Gastrocnemius medialis (tissue), 4 donors: ENCODE measurements around the gene SLC10A3. TPM values are rescaled to one million over a fixed set of nuclear protein-coding genes. Genes with fewer than 3 reads are reported as not detected.
A peak's percentile ranks its signal among the peaks of the same experiment; 100 is the strongest.

ENCODE experiments used
- ATAC-seq, 2 donors: fragments of 150-250 bp; one replicate each; pipeline ENCODE4 v1.9.1; 2016
- DNase-seq, 2 donors: peaks; one replicate each; pipeline ENCODE4 v3.0.0-alpha.2; 2019
- H3K27ac ChIP-seq, 4 donors: fragments of 200-600 bp; sonication (generic); 1 replicate in 1 of 4; 2 replicates in 3 of 4; pipeline ENCODE4 v1.5.1; 2016 to 2018; ENCODE audit warnings: mild to moderate bottlenecking in 2 of 4, moderate library complexity in 1 of 4
- H3K27me3 ChIP-seq, 3 donors: fragments of 200-600 bp; sonication (generic) in 2 of 3; 1 replicate in 1 of 3; 2 replicates in 2 of 3; pipeline versions ENCODE4 v1.5.1 to v1.6.0; 2016 to 2019; ENCODE audit warnings: mild to moderate bottlenecking in 1 of 3, moderate library complexity in 1 of 3
- H3K36me3 ChIP-seq, 2 donors: fragments of 200-600 bp; sonication (generic) in 1 of 2; one replicate each; pipeline ENCODE4 v1.5.1; 2017 to 2018
- H3K4me1 ChIP-seq, 2 donors: fragments of 200-600 bp; sonication (generic) in 1 of 2; one replicate each; pipeline ENCODE4 v1.5.1; 2016 to 2017; ENCODE audit warnings: mild to moderate bottlenecking in 2 of 2
- H3K4me3 ChIP-seq, 4 donors: fragments of 200-600 bp; sonication (generic) in 3 of 4; 1 replicate in 1 of 4; 2 replicates in 3 of 4; pipeline ENCODE4 v1.5.1; 2016 to 2019; ENCODE audit warnings: mild to moderate bottlenecking in 2 of 4
- H3K9me3 ChIP-seq, 3 donors: fragments of 200-600 bp; sonication (generic) in 2 of 3; 1 replicate in 1 of 3; 2 replicates in 2 of 3; pipeline ENCODE4 v1.5.1; 2016 to 2019
- CTCF ChIP-seq, 5 experiments: fragments of 450-650 bp in 3 of 5; fragments of 200-600 bp in 2 of 5; sonication (generic) in 2 of 5; IDR thresholded peaks in 4 of 5; conservative IDR thresholded peaks in 1 of 5; 1 replicate in 4 of 5; 2 replicates in 1 of 5; pipeline ENCODE4 v1.5.1; 2016 to 2019; ENCODE audit warnings: antibody characterized with exemption in 5 of 5, mild to moderate bottlenecking in 3 of 5, moderate library complexity in 3 of 5
- POLR2A ChIP-seq, 2 donors: fragments of 450-650 bp; IDR thresholded peaks; one replicate each; pipeline ENCODE4 v1.6.1; 2017; ENCODE audit warnings: antibody characterized with exemption in 2 of 2, mild to moderate bottlenecking in 2 of 2, moderate library complexity in 2 of 2
- in situ Hi-C, 4 donors: fragments of 200-750 bp; cut with MboI; loops; one replicate each; pipeline versions ENCODE4 v1.15.0 to v1.8.0; 2017; ENCODE audit warnings: low sequenced_read_pairs in 4 of 4
- intact Hi-C: fragments of 100-400 bp; cut with DNase I; formaldehyde crosslinking; loops from one replicate; pipeline ENCODE4 v1.15.1; 2023; ENCODE audit warnings: low total_unique reads
- total RNA-seq, 4 donors: library from RNA; depleted of rRNA; stranded (reverse); fragments of >200 nt; gene quantifications; one replicate each; pipeline versions ENCODE4 v1.1.0 to v1.2.3, GENCODE V29; 2016

Gene SLC10A3
- total RNA-seq, 4 donors from 2014 or later: 11.8 to 33.3 (median 21.0) TPM

DNA sequence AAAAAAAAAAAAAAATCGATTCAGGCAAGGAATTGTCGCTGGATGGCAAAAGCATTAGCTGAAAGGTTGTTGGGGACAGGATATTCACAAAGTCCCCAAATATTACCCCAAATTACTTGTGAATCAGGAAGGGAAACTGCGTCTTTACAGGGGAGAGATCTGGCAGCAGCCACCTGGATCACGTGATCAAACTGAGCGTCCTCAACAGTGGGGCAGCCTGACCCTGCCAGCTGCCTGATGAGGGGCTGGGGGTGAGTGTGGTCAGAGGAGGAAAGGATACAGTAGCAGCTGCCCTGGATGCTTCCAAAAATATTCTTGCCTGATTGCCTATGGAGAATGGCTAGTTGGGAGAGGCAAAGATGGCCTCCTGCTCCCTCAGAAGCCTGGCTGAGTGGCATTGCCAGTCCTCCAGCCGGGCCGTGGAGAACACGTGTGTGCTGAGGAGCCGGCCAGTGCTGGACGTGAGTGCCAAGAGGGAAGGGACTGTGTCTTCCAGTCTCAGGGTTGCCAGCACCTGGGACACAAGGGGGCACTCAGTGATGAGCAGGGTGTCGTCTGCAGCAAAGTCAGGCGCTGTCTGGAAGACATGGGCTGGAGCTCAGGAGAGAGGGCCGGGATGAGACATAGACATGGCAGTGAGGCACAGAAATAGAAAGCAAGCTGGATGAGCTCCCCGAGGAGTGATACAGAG is 8.4 kb downstream of the SLC10A3 start:
- H3K27ac ChIP-seq: peak overlapping the region in 3 of 4 donors; percentile 50 to 91 (median 57)
- DNase-seq (no peak), ATAC-seq (no peak)
- no peaks in the 10 kb centered on the region for H3K27me3 ChIP-seq
- intact Hi-C loops (no loop called here), in situ Hi-C loops (no loop called here)
- no peak overlapping the region for H3K4me3 ChIP-seq
- peaks cover 17 to 31% of the 10 kb centered on the region in 2 donors for H3K4me1 ChIP-seq
- TF ChIP-seq POLR2A (IDR thresholded peaks at IDR 0.05) (no peak), CTCF (IDR thresholded peaks at IDR 0.05 in 4 of 5, conservative IDR thresholded peaks at IDR 0.05 in 1 of 5) (no peak)
- no peaks in the 10 kb centered on the region for H3K36me3 ChIP-seq
- H3K9me3 ChIP-seq: no peaks in the 10 kb centered on the region

DNA sequence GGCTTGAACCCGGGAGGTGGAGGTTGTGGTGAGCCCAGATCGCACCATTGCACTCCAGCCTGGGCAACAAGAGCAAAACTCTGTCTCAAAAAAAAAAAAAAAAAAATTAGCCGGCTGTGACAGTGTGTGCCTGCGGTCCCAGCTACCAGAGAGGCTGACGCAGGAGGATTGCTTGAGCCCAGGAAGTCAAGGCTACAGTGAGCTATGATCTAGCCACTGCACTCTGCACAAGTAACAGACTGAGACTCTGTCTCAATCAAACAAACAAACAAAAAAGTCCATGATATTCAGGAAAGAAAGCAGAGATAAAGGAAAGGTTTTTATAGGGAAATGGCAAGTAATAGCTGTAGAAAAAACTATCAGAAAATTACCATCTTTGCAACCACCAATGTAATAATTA is 9.2 kb downstream of the SLC10A3 start:
- Histone ChIP-seq H3K27me3 (no peaks in the 10 kb centered on the region), H3K4me3 (no peak overlapping the region), H3K4me1 (peaks cover 17 to 27% of the 10 kb centered on the region in 2 donors), H3K9me3 (no peaks in the 10 kb centered on the region), H3K36me3 (no peaks in the 10 kb centered on the region), H3K27ac (peak overlapping the region in 1 of 4 donors; percentile 57)
- in situ Hi-C loops: no loop called here
- TF ChIP-seq POLR2A (IDR thresholded peaks at IDR 0.05) (no peak), CTCF (IDR thresholded peaks at IDR 0.05 in 4 of 5, conservative IDR thresholded peaks at IDR 0.05 in 1 of 5) (no peak)
- intact Hi-C loops: no loop called here
- ATAC-seq: no peak
- DNase-seq: no peak

DNA sequence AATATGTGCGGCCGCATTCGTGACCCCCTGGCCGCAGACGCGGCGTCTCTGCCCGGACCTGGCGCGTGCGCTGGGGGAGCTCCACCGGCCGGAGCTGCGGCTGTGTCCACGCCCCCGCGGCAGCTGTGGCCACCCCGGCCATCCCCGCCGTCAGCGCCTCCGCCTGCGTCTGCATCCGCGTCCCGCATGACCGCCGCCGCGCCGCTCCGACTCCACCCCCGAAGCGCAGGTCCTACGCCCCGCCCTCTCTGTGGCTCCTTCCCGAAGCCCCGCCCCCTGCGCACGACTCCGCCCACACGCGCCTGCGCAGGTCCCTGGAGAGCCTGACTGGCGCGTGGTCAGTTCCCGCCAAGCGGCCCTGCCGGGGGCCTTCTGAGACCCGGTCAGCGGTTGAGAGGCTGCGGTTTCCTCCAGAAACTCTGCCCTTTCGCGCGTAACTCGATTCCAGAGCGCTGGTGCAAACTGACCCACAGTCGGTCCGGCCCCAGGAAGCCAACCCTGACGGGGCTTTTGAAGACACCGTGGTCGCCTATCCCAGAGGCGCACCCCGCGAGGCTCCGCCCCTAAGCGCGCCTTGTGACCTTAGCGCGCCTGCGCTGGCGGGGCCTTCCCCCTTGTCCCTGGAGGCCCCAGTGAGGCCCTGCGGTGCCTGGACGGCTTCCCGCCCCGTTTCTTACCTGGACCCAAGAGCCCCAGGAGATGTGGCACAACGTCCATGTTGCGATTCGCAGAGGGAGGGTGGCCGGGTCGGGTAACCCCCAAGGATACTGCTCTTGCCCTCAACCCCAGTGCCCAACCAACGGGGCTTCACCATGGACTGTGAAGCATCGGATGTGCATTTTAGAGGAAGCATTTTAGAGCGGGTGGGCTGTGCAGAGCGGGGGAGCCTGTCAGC is 11.5 kb downstream of the SLC10A3 start, which contains the start of gene LAGE3:
Gene LAGE3, minus strand, starts transcription at position 554 of the 895 bp plus-strand sequence. Its CDS starts 366 bp downstream, at position 188.
- H3K27ac ChIP-seq: peak within 1 kb of the TSS; percentile 88 to 94 (median 92)
- H3K9me3 ChIP-seq: no peaks in the 10 kb centered on the region
- no peaks in the 10 kb centered on the region for H3K27me3 ChIP-seq
- TF ChIP-seq POLR2A (IDR thresholded peaks at IDR 0.05) (peak; percentile 66 to 67), CTCF (IDR thresholded peaks at IDR 0.05 in 4 of 5, conservative IDR thresholded peaks at IDR 0.05 in 1 of 5) (no peak)
- H3K4me3 ChIP-seq: peak within 1 kb of the TSS; percentile 58 to 70 (median 62)
- no peaks in the 10 kb centered on the region for H3K36me3 ChIP-seq
- intact Hi-C loops: loop anchor here (1.0 to 2.0 kb wide), 2 partner anchors 35 to 38 kb away; partner anchors contain the start of genes FAM3A and FAM50A
- in situ Hi-C loops: no loop called here
- DNase-seq: peak; percentile 82 to 91
- peak; percentile 89 to 93 for ATAC-seq
- peaks cover 3 to 8% of the 10 kb centered on the region in 2 donors for H3K4me1 ChIP-seq

- intact Hi-C loops: loop anchor here (1.0 to 2.0 kb wide), 2 partner anchors 34 to 39 kb away; partner anchors contain the start of genes FAM3A and FAM50A
Measured at GRCh38 chrX:154477891-154478477, 12.4 kb downstream of the SLC10A3 start.

More at GRCh38 chrX:154477891-154478477, 12.4 kb downstream of the SLC10A3 start:
- H3K27ac ChIP-seq: peak overlapping the region; percentile 88 to 94 (median 92)
- no peaks in the 10 kb centered on the region for H3K27me3 ChIP-seq
- no peak for ATAC-seq
- peak overlapping the region; percentile 58 to 70 (median 62) for H3K4me3 ChIP-seq
- DNase-seq: no peak
- in situ Hi-C loops: no loop called here
- TF ChIP-seq CTCF (IDR thresholded peaks at IDR 0.05 in 4 of 5, conservative IDR thresholded peaks at IDR 0.05 in 1 of 5) (no peak), POLR2A (IDR thresholded peaks at IDR 0.05) (no peak)
- no peaks in the 10 kb centered on the region for H3K9me3 ChIP-seq
- H3K4me1 ChIP-seq: peaks cover 0 to 6% of the 10 kb centered on the region in 2 donors
- H3K36me3 ChIP-seq: no peaks in the 10 kb centered on the region
